Measurements from ENCODE around the gene SPRTN.

The SPRTN gene, protein sequence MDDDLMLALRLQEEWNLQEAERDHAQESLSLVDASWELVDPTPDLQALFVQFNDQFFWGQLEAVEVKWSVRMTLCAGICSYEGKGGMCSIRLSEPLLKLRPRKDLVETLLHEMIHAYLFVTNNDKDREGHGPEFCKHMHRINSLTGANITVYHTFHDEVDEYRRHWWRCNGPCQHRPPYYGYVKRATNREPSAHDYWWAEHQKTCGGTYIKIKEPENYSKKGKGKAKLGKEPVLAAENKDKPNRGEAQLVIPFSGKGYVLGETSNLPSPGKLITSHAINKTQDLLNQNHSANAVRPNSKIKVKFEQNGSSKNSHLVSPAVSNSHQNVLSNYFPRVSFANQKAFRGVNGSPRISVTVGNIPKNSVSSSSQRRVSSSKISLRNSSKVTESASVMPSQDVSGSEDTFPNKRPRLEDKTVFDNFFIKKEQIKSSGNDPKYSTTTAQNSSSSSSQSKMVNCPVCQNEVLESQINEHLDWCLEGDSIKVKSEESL

DNA sequence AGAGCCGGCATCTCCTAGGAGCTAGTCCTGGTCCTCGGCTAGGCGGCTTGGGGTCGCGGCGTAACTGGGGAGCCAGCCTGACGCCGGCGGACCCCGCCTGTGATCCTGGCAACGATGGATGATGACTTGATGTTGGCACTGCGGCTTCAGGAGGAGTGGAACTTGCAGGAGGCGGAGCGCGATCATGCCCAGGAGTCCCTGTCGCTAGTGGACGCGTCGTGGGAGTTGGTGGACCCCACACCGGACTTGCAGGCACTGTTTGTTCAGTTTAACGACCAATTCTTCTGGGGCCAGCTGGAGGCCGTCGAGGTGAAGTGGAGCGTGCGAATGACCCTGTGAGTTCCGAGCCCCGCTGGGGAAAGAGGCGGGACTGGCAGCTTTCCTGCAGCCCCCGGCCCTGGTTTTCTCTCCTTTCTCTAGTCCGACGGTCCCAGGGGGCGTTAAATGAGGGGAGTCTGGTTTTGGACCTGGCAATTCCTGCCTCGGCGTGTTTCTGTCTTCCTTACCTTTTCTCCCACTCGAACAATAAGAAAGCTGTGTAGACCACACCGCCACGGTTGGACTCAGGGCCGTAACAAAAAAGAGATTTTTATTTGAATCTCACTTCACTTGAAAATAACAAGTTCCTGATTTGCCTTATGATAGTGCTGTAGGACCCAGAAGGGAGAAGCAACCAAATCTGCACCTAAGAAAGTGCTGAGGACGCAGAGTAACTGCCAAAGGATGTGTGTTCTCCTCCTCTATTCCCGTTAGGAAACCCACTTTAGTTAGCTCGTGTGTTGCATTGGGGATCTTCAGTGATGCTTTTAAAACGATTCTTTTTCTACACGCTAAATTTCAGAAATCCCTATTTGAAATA, at the start of gene SPRTN:
Gene SPRTN (plus strand): TSS at position 24 of the 859 bp plus-strand sequence. CDS start 91 bp downstream, at position 115.
- peak; percentile 94 for DNase-seq (ENCODE audit: low spot score)

DNA sequence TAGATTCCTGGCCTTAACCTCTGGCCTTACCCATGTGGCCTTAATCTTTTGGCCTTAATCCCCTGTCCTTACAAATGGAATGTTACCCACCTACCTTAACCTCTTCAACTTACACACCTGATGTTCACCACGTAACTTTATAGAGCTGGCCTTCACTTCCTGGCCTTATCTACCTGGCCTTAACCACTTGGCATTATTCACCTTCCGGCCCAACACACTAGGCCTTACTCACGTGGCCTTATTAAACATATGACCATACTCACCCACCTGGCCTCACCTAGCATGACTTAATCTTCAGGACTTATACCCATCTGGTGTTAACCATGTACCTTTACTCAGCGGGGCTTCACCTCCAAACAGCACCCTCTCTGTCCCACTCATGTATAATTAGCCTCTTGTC, 42.2 kb upstream of the SPRTN start:
- no peak for DNase-seq (ENCODE audit: low spot score)

DNA sequence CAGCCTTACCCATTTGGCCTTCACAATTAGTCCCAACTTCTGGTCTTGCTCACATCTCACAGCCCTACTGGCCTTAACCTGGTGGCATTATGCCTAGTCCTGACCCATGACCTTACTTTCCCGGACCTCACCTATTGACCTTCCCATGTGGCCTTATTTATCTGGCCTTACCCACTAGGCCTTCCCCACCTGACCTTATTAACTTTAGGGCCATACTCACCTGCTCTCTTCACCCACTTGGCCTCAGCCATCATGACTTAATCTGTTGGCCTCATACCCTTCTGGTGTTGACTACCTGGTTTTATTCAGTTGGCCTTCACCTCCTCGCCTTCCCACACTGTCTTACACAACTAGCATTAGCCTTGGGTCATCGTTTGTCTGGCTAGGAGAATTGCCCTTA, 36.1 kb upstream of the SPRTN start:
- no peak for DNase-seq (ENCODE audit: low spot score)

DNA sequence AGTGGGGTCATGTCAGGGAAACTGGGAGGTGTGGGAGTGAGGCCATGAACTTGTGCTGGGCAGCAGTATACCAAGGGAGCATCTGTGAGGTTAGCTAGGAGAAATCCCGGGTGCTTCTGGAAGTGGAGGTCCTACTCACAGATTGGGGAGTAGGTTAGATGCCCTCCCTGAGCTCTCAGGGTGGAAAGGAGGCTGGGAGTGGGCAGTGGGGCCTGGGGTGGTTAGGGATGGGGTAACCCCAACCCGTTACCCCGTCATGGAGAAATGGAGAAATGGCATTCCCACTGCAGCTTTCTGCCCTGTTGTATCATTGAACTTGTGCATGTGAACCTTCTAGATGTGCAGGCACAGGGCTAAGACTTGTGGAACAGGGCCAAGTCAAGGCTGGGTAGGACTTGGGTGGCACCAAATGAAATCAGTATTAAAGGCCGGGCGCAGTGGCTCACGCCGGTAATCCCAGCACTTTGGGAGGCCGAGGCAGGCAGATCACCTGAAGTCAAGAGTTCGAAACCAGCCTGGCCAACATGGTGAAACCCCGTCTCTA, 27.6 kb upstream of the SPRTN start:
- DNase-seq (ENCODE audit: low spot score) = no peak

DNA sequence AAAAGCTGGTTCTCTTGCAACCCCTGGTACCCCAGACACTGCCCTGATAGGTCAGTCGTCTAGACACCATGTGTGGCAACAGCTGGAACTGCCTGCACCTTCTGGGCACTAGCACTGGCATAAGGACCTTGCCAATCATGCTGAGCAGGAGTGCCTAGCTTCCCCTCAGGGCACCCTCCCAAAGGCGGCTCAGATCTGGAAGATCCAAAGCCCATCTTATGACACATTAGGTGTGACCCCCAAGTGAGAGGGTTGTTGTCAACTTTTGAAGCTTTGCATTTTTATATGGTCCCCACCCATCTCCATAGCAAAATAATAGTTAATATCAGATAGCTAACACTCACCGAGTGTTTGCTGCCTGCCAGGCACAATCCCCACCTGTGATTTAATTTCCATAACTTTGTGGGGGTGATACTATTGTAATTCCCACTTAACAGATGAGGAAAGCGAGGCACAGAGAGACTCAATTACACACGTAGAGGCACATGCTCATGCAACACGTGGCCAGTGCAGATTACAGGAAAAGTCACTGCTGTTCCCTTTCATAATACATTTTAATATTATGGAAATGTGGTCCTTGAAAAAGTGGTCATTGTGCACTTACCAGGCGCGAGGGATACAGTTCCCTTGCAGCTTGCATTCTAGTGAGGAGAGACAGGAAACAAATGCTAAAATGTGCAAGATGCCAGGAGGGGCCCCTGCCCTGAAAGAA, 26.2 kb upstream of the SPRTN start:
- no peak for DNase-seq (ENCODE audit: low spot score)

DNA sequence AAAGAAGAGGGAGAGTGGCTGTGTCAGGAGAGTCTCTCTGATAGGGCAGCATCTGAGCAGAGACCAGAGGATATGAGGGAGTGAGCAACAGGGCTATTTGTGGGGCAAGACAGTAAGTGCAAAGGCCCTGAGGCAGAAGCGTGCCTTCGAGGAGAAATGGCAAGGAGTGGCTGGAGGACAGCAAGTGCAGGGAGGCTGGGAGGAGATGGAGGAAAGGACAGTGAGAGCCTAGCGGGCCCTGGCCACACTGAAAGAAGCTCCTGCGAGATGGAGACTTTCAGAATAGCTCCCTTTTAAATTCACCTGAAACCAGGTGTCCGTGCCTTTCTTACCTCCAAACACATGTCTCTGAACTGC, 25.7 kb upstream of the SPRTN start:
- no peak for DNase-seq (ENCODE audit: low spot score)

DNA sequence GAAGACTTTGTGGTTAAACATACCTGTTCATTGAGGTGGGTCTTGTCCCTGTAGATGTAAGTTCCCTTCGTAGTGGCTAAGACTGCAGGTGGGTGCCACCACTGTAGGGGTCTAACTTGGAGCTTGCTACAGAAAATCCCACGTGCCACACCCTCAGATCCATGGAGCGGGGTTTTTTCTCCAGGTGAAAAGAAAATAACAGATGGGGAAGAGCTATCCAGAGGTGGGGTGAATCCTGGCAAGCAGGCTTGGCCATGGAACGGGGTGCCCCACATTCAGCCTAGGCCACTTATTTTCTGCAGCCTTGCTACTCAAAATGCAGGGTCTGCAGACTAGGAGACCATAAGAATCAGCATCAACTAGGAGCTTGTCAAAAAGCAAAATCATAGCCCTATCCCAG, 24.4 kb upstream of the SPRTN start:
- DNase-seq (ENCODE audit: low spot score) = no peak

DNA sequence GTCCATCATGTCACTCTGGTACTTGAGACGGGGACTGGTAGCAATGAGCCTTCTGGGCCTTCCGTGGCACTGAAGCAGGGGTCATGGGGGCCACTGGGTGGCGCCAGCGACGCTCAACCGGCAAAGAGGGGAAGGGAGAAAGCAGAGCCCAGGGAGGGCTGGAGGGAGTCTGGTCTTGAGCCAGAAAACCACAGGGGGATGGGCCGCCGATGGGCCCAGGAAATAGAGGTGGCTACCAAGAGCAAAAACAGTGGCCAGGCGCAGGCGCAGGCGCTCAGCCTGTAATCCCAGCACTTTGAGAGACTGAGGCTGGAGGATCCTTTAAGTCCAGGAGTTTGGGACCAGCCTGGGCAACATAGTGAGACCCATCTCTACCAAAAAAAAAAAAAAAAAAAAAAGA, 22.2 kb upstream of the SPRTN start:
- DNase-seq (ENCODE audit: low spot score) = peak; percentile 74

DNA sequence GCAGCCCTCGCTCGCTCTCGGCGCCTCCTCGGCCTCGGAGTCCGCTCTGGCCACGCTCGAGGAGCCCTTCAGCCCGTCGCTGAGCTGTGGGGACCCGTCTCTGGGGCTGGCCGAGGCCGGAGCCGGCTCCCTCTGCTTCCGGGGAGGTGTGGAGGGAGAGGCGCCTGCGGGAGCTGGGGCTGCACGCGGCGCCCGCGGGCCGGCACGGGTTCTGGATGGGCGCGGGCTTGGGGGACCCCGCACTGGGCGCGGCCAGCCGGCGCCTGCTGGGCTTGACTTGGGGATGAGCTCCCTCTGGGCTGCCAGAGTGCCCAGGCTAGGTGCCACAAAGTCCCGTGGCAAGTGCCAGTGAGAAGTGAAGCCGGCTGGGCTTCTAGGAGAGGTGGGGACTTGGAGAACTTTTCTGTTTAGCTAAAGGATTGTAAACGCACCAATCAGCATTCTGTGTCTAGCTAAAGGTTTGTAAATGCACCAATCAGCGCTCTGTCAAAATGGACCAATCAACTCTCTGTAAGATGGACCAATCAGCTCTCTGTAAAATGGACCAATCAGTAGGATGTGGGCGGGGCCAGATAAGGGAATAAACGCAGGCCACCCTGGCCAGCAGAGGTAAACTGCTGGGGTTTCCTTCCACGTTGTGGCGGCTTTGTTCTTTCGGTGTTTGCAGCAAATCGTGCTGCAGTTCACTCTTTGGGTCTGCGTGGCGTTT, 20.6 kb upstream of the SPRTN start:
- DNase-seq (ENCODE audit: low spot score) = no peak

DNA sequence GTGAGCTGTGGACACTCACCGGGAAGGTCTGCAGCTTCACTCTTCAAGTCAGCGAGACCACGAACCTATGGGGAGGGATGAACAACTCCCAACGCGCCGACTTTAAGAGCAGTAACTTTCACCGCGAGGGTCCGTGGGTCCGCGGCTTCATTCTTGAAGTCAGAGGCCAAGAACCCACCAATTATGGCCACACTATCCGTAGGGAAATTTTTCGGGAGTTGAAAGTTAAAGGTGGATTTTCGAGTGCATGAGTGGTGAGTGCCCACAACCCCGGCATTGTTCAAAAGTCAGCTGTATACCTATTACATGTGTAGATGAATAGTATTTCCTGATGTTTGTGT, 20.1 kb upstream of the SPRTN start:
- DNase-seq (ENCODE audit: low spot score) = no peak

DNA sequence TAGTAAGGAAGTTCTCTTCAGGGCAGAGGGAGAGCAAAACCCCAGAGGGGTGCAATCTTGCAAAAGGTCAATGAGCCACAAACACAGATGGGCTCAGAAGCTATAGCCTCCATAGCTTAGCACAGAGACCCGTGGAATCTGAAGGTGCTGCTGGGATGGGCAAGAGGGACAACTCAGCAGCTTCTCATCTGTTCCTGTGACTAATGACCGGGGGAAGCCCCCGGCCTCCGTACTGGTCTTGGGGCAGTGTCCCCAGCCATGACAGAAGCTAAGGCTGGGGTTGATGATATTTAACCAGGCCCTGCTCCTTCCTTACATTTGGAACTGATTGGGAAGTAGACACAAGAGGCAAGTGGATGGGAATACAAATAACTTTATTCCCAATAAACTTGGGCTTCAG, 19.5 kb upstream of the SPRTN start:
- DNase-seq (ENCODE audit: low spot score) = no peak

DNA sequence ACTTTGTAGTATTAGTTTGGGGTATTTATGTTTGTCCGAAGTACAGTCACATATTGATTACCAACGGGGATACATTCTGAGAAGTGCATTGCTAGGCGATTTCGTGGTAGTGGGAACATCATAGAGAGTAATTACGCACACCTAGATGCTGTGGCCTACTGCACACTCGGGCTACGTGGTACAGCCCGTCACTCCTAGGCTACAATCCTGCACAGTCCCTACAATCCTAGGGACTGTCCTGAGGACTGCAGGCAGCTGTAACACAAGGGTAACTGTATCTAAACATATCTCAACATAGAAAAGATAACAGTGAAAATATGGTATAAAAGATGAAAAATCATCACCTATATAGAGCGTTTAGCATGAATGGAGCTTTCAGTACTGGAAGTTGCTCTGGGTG, 19.0 kb upstream of the SPRTN start:
- DNase-seq (ENCODE audit: low spot score) = no peak

DNA sequence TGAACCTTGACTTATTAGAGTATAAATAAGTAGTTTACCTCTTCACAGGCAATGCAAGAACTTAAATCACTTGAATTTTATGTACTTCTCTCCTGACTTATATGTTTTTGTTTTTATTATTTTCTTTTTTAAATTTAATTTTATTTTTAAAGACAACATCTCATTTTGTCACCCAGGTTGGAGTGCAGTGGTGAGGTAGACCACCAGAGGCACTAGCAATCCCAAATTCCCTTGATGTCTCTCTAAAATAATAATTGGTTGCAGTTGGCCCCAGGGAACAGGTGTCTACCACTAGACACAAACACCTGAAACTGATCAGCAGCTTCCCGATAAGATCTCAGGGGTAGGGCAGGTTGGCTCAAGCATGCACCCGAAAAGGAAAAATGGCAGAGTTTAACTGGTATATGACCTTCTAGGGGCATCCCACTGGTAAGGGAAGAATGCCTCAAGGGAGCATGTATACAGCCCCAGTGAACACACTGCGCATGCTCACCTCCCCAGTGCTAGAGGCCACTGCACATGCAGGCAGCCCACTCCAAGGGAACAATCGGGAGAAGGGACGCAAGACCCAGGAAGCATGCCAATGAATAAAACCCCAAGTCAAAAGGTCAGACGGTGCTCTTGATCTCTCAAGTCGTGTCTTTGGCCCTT, 15.1 kb upstream of the SPRTN start:
- no peak for DNase-seq (ENCODE audit: low spot score)

DNA sequence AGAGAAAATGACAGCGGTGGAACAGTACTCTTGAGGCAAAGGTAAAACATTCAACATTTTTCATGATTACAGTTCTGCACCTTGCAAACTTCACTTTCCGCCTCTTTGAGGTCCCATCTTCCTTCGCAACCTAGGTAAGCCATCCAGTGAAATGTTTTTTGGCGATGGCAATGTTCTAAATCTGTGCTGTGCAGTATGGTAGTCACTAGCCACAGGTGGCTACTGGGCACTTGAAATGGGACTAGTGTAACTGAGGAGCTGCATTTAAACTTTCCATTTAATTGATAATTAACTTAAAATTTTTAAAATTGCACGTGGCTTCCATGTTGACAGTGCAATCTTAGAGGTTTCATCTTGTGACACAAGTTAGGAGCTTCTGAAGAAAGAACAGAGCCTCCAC, 13.4 kb upstream of the SPRTN start:
- no peak for DNase-seq (ENCODE audit: low spot score)

DNA sequence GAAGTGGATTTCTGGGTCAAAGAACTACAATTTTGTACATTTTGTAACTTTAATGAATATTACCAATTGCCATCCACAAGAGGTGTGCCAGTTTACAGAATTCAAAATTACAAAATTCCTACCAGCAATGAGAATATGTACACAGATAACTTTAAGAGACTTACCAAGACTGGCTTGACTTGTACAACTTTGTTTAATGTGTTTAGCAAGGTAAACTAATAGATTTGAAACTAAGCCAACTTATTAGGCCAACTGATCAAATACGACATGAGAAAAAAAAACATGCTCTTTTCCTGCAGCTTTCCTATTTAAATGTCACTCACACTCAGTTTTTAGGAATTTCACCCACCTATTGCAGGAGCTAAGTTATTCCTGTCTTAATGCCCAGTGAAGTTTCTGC, 11.8 kb upstream of the SPRTN start:
- no peak for DNase-seq (ENCODE audit: low spot score)

DNA sequence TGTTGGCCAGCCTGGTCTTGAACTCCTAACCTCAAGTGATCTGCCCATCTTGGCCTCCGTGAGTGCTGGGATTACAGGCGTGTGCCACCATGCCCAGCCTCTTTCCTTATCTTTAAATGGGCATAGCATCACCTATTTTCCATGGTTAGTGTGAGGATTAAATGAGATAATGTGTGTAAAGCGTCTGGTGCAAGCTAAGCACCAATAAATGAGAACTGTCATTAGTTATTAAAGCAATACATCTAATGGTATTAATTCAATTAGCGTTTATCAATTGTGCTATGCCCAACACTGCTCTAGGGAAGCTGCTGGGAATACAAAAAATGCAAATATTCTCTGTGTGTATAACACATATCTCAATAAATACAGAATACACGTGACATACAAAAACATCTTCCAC, 10.5 kb upstream of the SPRTN start:
- no peak for DNase-seq (ENCODE audit: low spot score)

DNA sequence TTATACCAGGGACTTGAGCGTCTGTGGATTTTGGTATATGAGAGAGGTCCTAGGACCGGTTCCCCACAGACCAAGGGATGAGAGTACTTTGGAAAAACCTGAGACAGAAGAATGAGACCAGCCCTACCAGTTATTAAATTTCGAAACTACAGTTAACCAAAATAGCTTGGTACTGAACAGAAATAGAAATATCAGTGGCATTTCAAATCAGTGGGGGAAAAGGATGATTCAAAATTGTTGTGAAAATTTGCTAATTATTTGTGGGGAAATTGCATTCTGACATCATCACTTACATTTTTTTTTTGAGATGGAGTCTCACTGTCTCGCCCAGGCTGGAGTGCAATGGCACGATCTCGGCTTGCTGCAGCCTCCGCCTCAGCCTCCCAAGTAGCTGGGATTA, 8.6 kb upstream of the SPRTN start:
- no peak for DNase-seq (ENCODE audit: low spot score)

DNA sequence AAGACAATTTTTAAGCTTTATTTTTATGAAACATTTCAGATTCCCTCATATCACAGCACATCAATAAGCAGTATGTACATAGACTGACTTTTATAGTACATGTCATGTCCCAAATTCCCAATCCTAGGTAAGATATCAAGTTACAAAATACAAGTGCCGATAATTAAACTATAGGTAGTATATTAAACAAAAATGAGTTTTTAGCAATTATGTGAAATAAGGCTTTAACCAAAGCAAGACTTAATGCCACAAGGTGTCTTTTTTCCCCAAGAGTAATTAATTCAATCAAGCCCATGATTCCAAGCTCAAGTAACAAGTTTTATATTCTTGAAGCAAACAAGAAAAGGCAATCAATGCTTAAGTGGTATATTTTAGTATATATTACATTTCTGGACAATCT, 5.3 kb upstream of the SPRTN start:
- no peak for DNase-seq (ENCODE audit: low spot score)

DNA sequence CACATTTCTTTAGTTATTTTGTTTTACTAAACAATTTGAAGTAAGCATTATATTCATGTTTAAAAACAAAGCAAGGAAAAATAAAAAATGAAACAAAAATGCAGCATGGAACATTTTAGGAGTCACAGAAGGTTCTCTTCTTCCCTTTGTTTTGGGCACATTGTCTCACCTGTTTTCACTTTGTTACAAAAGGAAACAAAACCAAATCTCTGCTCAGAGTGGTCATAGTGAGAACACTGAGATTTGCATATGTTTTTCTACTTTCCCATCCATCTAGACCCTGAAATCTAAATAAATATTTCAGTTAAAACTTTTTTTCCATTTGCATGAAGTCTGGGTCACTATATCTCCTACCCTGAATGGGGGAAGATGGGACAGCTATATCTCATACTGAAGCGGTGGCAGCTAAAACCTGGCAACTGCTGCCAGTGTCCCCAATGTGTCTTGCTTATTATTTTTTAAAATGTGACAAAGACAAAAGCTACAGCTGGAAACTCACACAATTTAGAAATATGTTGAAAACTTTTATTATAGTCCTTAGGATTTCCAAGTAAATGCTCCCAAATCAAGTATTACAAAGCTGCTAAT, 3.9 kb upstream of the SPRTN start:
- no peak for DNase-seq (ENCODE audit: low spot score)

DNA sequence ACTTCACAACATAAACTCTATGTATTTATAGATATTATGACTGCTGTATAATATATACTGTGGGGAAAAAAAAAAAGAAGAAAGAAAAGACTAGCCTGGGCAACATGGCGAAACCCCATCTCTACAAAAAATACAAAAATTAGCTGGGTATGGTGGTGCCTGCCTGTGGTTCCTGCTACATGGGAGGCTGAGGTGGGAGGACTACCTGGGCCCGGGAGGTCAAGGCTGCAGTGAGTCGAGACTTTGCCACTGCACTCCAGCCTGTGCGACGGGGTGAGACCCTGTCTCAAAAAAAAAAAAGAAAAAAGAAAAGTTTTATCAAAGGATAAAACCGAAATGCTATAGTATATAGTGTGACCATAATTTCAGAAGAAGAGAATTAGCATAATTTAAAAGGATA, 3.1 kb upstream of the SPRTN start:
- no peak for DNase-seq (ENCODE audit: low spot score)

All from D341Med (cell line).